Midbrain (tissue), 1 donor: ENCODE results near the gene KAT8.
A peak's percentile ranks its signal among the peaks of the same experiment; 100 is the strongest.
"Not testable (repeated sequence)": the region's sequence is repeated elsewhere in the genome, so short reads cannot be mapped to it uniquely, and the experiment has no call there.

Experiments used
- DNase-seq: peaks from one replicate; lab custom pipeline; 2025; lab: John Stamatoyannopoulos, UW

KAT8 gene

GRCh38 chr16:31131841-31132271 is 14.4 kb downstream of the KAT8 start:
- no peak for DNase-seq

GRCh38 chr16:31132303-31132979 is 15.0 kb downstream of the KAT8 start:
- no peak for DNase-seq

- no peak for DNase-seq
Measured at GRCh38 chr16:31133046-31133501, 15.6 kb downstream of the KAT8 start.

- no peak for DNase-seq
Measured at GRCh38 chr16:31134091-31134571, 16.7 kb downstream of the KAT8 start.

DNA sequence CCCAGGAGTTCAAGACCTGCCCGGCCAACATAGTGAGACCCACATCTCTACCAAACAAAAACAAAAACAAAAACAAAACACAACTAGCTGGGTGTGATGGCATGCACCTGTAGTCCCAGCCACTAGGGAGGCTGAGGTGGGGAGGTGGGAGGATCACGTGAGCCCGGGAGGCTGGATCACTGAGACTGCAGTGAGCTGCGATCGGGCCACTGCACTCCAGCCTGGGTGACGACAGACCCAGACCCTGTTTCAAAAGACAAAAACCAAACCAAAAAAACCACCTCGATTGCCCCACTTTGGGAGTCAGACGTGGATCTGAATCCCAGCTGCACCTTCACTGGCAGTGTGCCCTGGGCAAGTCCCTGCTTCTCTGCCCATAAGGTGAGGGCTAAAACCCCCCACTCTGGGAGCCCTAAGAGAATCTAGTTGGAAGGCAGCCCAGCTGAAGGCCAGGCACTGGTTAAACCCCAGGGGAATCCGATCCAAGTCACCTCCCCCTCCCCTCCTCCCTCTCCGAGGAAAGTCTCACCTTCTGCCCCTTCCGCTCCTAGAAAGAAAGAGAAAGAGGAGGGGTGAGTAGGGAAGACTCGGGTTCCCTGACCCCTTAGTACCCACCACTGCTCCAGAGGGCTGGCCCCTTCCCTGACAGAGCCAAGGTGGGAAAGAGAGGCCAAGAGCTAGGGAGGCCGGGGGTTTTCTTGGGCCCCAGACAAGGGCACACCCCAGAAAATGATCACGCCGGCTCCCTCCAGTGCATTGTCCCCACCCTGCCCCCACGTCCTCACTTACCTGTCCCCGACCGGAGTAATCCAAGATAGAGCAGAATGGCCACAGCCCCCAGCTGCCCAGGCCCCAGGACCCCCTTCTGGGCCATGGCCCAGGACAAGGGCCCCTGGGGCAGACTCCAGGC is 17.4 kb downstream of the KAT8 start:
- no peak for DNase-seq

- DNase-seq, result no peak
Measured at GRCh38 chr16:31135535-31136286, 18.2 kb downstream of the KAT8 start, which contains the start of gene PRSS8. Gene PRSS8, minus strand, starts transcription at chr16:31135727. Its CDS starts 229 bp downstream, at chr16:31135498.

DNA sequence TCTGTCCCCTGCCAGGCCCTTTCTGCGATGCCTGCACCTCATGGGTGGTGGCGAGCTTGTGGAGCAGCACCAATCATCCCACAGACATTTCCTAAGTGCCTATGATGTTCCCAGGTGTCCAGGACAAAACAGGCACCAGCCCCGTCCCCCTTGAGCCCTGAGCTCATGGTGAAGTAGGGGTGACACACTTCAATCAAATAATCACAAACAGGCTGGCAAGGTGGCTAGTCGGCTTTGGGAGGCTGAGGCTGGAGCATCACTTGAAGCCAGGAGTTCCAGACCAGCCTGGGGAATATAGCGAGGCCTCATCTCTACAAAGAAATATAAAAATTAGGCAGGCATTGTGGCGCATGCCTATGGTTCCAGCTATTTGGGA is 18.8 kb downstream of the KAT8 start:
- no peak for DNase-seq

- not testable (repeated sequence) for DNase-seq
Measured at GRCh38 chr16:31136822-31137499, 19.5 kb downstream of the KAT8 start.

DNA sequence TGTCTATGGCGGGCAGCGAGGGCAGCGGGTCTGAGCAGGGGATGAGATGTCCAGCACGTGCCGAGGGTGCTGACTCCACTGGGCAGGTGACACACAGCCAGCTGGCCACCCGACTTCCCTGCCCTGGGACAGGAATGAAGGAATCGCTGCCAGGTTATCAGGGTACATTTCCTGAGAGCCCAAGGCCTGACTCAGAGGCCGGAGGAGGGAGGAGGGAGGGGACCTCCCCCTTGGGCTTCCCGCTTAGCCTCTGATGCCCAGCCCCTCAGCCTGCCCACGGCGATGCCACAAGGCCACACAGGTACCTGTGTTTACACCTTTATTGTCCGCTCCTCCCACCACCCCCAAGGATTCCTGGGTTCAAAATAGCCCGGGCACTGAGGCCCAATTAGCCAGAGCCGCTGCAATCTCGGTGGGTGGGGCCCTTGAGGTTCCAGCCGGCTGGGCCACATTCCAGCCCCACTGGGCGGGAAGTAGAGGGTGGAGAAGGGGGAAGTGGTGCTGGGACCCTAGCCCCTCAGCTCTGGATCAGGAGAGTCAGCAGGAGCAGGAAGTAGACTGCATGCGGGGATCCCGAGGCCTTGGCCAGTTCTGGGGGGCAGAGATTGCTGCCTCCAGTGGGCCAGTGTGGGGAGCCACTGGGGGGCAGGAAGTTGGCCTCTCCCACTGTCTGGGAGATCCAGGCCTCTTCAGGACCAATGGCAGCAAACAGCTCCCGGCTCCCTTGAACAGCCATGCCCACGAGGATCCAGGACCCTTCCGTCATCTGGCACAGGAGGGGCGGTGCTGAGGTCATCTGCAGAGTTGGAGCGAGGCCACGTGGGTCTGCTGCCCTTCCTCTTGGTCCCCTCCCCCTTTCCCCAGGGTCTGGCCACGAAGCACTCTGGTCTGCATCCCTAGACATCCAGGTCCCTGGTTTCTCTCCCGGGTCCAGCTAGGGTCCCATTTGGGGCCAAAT is 21.4 kb downstream of the KAT8 start:
- no peak for DNase-seq

DNA sequence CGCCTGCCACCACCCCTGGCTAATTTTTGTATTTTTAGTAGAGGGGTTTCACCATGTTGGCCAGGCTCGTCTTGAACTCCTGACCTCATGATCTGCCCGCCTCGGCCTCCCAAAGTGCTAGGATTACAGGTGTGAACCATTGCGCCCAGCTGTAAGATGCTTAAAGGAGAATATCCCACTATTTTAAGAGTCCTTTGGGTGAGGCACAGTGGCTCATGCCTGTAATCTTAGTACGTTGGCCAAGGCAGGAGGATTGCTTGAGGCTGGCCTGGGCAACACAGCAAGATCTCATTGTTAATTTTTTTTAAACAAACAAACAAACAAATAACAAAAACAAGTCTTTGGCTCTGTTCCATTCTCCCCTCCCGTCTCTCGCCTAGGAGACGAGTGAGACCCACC is 23.6 kb downstream of the KAT8 start:
- not testable (repeated sequence) for DNase-seq

DNA sequence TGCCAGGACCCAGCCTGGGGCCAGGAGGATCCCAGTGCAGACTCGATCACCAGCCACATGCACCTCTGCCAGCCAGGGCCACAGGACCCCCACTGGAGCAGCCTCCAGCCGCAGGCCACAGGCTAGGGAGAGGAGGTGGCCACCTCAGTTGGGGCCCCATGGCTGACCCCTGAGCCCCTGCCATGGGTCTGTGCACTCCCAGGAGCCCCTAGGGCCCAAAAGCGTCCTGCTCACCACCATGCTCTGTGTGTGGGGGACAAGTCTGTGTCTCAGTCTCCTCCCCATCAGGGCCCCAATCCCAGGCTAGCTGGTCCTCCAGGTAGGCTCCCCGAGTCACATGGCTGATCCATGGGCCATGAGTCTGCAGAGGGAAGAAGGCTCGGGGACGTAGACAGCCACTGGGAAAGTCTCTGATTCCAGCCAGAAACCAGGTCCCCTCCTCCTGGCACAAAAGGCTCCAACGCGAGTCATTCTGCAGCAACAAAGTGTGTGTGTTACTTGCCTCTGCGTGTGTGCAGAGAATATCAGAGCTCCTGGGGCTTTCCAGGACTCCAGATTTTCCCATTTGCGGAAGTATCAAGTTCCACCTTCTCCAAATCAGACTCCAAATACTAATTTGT is 24.1 kb downstream of the KAT8 start:
- no peak for DNase-seq

GRCh38 chr16:31142109-31143010 is 24.9 kb downstream of the KAT8 start:
- peak; percentile 96 for DNase-seq

- DNase-seq, result no peak
Measured at GRCh38 chr16:31143011-31143693, 25.7 kb downstream of the KAT8 start.

DNA sequence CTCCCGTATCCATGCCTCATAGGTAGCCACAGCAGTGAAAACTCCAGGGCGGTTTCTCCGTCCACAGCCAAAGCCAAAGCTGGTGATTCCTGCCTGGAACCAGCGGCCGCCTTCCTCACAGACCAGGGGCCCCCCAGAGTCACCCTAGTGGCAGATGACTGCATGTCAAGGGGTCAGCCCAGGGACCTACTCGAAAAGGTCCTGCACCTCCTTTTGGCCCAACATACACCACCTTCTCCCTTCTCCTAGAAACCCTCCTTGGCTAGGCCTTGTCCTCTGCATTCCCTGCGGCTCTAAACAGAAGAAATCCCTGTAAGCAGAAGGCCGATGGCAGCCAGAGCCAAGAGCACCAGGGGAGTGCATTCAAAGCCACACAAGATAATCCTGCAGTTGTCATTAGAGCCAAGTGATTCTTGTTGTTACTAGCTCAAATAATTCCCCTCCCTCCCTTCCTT is 26.3 kb downstream of the KAT8 start:
- DNase-seq, result no peak

- not testable (repeated sequence) for DNase-seq
Measured at GRCh38 chr16:31144418-31144817, 27.0 kb downstream of the KAT8 start.

GRCh38 chr16:31145398-31145990 is 28.0 kb downstream of the KAT8 start:
- DNase-seq, result no peak

DNA sequence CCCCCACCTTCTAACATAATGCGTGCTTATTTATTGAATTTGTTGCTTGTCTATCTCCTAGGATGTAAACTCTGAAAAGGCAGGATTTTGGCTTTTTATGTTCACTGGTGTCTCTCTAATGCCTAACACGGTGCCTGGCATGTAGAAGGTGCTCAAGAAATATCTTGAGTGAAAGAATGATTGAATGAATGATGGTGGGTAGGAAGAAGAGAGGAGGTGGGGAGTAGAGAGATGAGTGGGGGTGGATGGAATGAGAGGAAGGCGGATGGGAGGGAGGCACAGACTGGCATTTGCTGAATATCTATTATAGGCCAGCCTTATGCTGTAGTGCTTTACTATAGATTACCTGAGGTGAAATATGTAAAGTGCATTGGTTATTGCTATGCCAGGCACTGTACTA is 30.1 kb downstream of the KAT8 start:
- no peak for DNase-seq

- no peak for DNase-seq
Measured at GRCh38 chr16:31148281-31148728, 30.8 kb downstream of the KAT8 start.
